Activated CD4-positive, alpha-beta T cell treated with anti-CD3 and anti-CD28 coated beads, Interleukin-2, amount 50 U/mL, for 1 hour (primary cell): Measurements from ENCODE around the gene EXOC4.

Source experiments
- DNase-seq: peaks from one replicate; pipeline ENCODE4 v3.0.0-alpha.2; 2020

The EXOC4 gene

DNA sequence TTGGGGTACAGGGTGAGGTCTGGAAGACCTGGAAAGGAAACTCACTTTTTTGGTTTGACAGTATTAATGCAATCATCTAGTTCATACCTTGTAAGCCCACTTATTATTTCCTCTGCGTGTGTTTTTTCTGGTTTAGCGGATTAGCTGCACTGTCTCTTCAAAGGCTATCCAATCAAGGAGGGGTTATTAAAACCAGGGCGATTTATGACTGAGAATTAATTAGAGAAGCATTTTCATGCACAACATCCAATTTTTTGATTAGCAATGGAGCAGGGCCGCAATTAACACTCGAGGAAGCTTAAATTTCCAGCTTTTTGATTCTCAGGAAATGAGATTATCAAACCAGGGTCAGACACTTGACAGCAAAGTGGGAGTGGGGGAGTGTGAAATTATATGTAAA is 248.9 kb downstream of the EXOC4 start:
- no peak for DNase-seq

DNA sequence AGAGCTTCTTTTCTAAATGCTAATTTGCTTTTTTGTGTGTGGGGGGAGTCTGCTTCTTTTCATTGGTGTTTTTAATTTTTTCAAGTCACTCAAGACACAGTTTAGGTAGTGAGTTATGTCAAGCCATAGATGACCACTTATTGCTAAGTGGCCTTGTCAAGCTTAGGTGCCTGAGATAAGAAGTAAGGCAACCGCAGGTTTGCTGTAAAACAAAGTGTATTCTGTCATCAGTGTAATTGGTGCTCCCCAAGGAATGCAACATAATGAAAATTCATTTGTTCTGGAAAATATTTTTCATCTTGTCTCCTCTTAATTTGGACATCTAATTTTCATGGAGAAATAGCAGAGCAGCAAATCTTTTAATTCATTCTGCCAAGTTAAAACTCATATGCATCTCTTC is 249.6 kb downstream of the EXOC4 start:
- no peak for DNase-seq

DNA sequence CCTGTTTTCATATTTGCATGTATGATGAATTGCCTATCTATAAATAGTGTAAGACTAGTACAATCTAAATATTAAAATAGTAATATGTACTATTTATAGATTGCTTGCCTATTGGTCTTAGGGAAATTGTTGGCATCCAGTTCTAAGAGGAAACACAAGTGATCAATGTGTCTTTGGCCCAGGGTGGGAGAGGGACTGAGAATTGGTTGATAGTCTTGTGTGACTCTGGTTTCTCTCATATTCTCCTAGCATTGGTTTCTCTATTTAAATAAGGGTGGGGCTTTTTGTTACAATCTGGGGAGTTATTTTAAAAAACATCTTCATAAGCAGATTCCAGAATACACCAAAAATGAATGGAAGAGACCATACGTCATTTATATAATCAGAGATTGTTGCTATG is 250.1 kb downstream of the EXOC4 start:
- no peak for DNase-seq

DNA sequence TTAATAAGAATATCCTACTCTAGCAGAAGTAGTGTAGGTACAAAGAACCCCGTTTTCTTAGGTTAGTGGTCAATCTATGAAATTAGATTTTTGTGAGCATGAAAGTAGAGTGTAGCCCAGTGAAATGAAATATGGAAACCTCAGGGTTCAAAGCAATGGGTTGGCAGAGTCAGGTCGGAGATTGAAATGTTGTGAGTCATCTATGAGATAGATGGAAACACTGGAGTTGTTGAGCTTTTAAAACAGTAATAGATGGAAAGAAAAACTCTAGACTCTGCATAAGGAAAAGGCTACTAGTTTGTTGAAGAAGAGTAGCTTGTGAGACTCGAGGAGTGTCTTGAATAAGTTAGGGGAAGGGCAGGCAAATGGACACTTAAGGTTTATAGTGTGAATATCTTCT is 251.9 kb downstream of the EXOC4 start:
- no peak for DNase-seq

DNA sequence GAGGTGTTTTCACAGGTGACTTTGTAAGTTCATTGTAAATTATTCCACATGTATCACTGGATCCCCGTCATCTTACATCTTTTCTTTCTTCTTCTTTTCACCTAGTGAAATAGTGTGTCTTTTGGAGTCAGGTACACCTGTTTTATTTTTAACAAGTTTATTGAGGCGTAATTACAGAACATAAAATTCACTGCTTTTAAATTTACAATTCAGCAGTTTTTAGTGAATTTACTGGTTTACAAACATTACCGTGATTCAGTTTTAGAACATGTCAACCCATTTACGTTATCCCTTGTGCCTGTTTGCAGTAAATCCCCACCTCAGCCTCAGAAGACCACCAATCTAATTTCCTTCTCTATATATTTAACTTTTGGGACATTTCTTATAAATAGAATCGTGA is 256.9 kb downstream of the EXOC4 start:
- DNase-seq: no peak

DNA sequence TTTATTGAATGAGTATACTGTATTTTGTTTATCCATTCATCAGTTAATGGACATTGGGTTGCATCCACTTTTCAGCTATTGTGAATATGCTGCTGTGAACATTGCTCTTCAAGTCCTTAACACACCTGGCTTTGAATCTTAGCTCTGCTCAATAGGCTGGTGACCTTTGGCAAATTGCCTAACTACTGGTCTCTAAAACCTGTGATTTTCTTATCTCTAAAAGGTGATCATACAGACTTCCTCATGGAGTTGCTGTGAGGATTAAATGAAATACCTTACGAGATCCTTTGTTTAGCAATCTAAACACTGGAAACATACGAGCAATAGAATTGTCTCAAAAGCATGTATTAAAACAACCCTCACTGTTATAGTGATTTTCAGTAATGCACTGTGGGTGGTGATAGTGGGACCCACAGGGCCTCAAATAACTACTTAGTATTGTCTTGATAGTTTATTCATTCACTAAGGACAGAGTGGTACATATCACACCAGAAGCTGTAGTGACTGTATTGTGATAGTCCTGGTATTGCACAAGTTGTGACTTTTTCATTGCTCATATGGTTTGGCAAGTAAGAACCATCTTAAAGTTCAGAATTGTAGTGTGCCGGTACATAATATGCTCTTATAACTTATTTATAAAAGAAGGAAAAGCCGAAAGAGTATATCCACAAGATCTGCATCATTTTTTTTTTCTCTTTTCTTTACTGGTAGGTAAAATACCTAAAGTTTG is 257.6 kb downstream of the EXOC4 start:
- no peak for DNase-seq

DNA sequence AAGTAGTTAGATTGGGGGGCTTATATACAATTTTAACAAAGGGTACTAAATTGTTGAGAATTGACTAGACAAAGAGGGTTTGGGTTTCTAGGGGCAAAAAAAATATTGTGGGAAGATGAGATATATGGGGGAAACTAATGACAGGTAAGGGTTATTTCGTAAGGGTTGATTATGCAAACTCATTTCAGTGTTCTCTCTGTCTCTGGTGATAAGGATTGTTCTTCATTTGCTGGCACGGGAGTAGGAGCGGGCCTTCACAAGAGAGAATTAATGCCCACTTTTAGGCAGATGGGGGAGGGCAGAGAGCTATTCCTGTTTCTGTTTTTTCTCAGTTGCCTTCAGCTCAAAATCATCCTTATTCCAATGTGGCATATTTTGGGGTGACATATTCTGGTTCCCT is 258.4 kb downstream of the EXOC4 start:
- no peak for DNase-seq

DNA sequence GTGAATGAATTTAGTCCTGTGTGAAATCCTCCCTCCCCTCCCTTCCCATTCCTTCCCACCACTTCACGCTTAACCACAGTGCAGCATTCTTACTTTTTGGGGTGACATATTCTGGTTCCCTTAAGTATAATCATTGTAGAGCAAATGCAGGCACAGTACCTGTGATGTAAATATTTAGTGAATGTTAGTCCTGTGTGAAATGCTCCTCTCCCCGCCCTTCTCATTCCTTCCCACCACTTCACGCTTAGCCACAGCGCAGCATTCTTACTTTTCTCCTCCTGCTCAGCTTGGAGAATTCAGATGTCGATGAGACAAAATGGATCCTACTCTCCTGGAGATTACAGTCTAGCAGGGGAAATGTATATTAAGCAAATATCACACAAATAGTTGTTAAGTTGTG is 258.8 kb downstream of the EXOC4 start:
- DNase-seq: no peak

DNA sequence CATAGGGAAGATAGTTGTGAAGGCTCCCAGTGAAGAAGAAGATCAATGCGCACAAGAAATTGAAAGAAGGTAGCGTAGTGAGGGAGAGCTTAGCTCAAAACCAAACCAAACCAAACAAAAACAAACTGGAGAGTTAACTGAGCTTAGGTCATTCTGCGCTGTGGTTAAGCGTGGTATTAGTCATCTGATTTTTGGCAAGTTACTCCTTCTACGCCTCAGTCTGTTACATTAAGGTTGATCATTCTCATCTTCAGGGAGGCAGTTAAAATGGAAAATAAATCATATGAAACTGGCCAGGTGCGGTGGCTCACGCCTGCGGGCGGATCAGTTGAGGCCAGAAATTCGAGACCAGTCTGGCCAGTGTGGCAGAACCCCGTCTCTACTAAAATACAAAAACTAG is 259.7 kb downstream of the EXOC4 start:
- no peak for DNase-seq

DNA sequence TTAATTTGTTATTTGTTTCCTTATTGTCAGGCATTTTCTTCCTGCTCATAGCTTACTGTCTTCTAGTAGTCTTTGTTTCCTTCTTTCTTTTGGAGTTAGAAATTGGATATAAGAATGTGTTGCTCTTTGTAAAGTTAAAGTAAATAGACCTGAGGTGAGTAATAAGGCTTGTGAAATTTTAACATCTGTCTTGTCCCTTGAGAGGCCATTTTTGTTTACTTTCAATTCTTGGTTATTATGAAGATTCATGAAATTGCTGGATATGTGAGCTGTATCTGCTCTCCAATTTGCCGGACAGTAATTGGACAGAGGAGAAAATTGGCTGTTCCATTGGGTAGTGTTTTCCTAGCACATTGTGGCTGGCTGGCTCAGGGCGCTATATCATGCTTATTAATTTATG is 260.7 kb downstream of the EXOC4 start:
- DNase-seq: no peak

DNA sequence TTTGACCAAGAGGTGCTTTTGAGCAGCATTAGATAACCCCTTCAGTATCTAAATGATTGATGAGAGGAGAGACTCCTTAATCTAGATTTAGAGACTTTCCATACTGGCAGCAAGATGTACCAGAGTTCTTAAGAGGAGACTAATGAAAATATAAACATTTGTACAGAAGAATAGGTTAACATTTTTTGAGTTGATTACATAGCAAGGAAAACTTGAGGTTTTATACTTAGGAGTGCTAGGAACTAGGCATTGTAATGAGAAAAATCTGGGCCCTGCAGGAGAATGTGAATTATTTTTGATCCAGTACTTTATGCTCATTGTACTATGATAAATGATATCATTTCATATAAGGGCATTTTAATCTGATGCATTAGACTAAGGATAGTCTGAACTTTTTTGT is 261.7 kb downstream of the EXOC4 start:
- no peak for DNase-seq

DNA sequence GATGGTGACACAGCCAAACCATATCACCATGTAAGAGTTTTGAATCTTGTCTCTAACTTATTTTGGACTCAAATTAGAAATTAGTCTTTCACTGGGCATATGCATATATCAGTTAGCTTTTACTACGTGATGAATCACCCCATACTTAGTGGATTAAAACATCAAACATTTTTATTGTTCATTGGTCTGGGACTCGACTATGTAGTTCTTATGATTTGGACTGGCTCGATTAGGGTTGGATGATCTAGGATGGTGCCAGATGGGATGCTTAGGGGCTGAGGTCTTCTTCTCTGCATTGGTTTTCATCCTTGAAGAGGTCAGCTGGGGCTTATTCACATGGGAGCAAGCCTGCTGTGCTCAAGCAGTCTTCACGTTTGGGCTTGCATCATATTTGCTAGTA is 264.9 kb downstream of the EXOC4 start:
- no peak for DNase-seq

DNA sequence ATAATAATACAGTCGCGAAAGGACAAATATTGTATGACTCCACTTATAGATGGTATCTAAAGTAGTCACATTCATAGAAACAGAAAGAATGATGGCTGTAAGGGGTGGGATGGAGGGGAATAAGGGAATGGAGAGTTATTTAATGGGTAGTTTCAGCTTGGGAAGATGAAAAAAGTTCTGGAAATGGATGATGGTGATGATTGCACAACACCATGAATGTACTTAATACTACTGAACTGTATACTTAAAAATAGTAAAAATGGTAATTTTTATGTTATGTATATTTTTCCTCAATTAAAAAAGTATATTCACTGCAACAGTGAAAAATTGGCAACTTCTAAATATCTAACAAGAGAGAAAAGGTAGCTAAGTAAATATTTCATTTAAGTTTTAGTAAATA is 265.8 kb downstream of the EXOC4 start:
- no peak for DNase-seq

DNA sequence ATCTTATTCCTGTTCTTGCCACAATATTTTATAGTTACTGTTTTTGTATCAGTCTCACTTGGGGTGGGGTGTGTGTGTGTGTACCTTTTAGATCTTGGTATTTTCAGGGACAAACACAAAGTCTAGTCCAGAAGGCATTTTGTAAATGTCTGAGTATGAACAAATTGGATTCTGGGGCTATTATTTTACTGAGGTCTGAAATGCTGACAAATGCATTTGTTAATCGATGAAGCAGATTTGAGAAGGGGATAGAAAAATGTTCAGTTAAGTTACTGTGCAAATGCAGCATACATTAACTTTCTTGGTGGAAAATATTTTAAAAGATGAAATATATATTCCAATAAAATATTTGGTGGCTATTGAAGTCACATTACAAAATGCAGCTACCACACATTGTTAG is 267.4 kb downstream of the EXOC4 start:
- DNase-seq: no peak

DNA sequence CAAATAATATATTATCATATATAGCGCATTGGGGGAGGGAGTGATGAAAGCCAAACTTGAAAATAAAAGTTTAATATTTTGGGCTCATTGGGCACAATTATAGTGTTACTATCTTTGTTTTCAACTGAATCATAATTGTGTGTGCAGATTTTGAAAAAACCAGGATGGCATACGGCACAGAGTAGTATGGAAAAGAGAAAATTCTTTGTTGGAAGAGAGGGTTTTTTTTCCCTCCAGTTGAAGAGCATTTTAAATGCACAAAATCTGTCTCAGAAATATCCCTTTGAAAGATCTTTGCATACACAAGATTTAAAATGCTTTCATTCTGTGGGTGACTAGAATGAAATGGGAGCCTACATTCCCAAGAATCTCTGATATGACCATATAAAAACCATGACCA is 269.6 kb downstream of the EXOC4 start:
- no peak for DNase-seq

DNA sequence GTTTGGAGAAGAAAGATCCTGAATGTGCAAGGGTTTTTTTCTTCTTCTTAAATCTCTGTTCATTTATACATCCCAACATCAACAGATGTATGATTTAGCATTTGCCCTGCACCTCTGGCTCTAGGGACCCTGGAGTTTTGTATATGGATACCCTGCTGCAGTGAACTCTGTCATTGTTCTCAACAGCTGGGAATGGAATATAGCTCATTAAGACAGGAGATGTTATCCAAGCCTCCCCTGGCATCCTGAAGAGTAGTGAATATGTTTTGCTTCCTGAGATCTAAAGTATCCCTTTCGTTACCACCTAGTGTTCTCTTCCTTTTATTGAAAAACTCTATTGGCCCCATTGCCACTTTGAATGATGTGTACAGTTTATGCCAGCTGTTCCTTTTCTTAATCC is 275.9 kb downstream of the EXOC4 start:
- no peak for DNase-seq

DNA sequence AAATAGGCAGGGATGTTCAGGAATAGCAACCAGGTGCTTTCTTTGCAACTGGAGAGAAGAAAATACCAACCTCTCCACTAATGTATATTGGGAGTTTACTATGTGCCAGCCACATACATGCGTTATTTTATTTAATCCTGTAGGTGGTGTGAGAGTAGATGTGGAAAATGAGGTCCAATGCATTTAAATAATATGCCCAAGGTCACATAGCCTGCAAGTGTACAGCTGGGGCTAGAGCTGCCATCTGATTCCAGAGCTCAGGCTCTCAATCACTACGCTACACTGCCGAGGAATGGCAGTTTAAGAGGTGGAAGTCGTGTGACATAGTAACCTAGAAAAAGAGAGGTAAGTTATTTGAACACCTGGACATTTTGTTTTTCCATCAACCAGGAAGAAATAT is 277.0 kb downstream of the EXOC4 start:
- no peak for DNase-seq

DNA sequence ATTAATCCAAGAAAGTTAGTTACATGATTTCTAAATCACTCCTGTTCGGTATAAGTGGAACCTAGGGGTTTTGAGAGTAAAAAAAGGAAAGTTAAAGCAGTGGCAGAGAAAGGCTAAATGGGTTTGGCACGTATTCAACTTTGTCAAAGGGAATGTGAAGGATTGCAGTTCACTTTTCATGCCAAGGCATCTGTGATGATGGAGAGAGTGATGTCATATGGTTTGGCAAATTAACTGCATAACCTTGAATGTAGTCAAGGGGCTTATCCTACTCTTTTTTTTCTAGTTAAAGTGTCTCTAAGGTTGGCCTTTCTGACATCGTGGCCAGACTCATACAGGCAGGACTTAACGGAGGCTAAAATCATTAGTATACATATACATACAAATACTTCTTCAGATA is 277.8 kb downstream of the EXOC4 start:
- no peak for DNase-seq

DNA sequence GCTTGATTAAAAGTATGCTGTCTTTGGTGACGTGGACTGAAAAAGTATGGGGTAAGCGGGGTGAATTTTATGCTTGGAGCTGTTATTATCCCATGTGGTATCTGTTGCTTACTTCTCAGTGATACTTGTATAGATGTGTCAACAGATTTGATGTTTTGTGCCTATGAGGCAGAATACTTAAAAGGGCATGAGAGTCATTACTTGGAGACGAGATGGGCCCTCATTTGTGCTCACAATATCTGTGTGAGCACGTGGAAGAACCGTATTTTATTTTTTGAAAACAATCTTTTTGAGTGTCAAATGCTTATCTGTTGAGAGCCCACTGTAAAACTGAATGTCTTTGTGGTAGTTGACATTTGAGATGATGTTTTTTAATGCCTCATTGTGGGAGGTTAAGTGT is 281.9 kb downstream of the EXOC4 start:
- DNase-seq: no peak

DNA sequence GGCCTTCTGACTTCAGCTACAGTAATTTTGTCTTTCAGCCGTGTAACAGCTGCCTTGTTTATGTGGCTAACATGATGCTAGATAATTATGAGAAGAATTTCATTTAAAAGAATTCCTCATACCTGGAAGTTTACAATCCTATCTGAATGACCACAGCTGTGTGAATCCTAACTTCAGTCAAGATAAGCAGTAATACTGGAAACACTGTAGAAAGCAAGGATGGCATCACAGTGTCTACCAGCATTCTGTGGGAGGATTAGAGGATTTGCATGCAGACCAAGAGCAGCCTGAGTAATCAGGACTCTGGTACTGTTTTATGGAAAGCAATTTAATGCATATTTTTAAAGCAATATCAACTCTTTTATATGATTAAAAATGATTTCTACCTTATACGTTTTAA is 282.4 kb downstream of the EXOC4 start:
- no peak for DNase-seq

DNA sequence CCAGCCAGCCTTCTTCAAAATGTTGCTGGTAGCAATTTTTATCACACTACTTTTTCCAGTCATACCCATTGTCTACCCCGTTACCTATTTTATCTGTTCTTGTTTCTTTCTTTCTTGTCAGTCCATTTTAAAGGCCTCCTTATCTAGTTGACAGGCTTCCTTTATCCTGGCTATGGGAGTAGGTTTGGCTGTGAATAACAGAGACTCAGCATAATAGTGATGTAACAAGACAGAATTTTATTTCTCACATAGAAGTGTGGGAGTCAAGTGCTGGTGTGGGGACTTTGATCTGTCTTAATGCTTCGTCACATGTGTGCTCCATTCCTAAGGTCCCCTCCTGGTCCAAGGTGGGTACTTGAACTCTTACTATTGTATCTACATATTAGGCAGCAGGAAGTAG is 283.6 kb downstream of the EXOC4 start:
- no peak for DNase-seq

DNA sequence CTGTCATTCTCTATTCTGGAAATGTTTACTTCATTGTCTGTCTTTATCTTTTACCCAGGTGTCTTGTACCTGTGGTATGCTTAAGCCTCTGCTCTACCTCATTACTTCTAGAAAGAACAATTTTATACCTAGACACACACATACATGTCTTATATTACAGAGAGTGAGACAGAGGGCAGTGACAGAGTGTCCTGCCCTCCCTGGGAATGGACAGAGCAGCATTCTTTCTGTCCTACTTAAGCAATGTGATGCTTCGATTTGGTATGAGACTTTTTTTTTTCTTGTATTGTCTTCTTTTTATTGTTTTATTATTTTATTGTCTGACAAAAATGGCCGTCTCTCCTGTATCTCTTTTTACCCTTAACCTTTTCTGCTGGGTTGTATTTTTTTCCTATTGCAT is 286.1 kb downstream of the EXOC4 start:
- no peak for DNase-seq

DNA sequence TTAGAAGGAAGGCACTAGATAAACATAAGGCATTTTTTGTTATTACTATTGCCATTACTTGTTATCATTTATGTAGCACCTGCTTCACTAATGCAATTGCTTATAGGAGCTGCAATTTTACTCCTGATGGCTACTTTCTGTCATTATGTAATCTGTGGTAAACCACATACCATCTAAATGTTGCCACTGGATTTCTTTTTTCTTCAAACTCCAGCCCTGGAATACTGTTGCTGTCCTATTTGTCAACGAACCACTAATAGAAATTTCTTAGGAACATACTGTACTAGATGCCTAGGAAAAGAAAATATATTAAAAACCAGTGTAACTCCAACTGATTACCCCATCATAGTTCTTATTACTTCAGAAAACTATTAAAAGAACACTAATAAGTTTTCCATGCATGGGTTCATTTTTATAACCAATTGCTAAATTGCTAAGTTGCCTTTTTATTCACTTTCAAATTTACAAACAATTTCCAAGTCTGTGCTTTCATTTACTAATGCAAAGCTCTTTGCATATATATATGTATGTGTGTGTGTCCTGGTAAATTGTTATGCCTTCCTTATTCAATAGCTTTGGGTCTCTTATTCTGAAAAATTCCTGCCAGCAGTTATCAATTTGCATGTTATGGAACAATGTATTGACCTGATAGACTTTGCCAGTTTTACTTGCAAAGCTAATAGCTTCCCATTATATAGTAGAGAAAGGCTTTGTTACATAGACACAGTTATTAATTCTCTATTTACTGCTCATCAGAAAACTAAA is 287.4 kb downstream of the EXOC4 start:
- no peak for DNase-seq

DNA sequence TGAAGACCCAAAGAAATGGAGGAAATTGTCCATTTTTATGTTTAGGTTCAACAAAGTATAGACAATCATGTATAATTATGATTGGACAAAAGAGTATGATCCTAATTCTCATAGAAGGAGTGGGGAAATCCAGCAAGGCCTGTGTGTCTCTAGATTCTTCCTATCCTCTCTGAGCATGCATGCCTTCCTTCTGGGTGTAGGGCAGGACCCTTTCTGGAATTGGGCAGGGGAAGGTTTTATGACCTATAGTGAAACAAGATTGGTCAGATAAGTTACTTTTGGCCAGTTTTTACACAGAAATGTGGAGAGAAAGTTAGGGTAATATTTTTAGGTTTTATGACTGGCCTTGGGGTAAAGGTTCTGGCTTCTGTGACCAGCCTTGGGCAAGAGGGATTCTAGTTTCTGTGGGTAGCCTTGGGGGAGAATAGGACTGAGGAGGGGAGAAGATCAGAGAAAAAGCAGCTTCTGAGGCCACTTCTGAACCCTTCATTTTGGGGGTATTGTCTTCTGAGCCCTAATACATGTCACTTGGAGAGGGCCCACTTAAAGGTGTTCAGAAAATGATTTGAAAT is 289.4 kb downstream of the EXOC4 start:
- DNase-seq: no peak

DNA sequence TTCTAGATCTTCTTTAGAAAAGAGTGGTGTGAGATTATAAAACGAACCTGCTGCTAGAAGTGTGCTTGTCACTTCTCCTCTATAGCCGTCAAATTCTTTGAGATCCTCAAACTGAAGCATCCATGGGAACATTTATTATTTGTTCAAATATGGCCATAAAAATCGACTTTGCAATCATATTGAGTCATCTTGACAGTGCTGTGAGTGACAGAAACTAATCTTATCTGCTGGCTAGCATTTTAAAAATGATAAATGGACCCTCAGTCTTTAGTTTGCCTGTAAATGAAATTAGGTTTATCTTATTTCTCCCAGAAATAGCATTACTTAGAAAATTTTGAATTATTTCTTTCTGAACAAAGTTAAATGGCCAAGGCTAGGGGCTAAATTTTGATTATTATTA is 290.8 kb downstream of the EXOC4 start:
- DNase-seq: no peak
